NCI-H526 (cell line): ENCODE results near the gene DMGDH.
"Not testable (repeated sequence)": the region's sequence is repeated elsewhere in the genome, so short reads cannot be mapped to it uniquely, and the experiment has no call there.

ENCODE experiments used
- DNase-seq, 2 experiments: peaks; one replicate each; lab custom pipeline; 2025; lab: John Stamatoyannopoulos, UW

Gene DMGDH

GRCh38 chr5:79011219-79011836, 58.1 kb downstream of the DMGDH start:
- DNase-seq: no peak

- no peak for DNase-seq
These were observed 61.1 kb downstream of the DMGDH start for GRCh38 chr5:79008362-79008761.

DNA sequence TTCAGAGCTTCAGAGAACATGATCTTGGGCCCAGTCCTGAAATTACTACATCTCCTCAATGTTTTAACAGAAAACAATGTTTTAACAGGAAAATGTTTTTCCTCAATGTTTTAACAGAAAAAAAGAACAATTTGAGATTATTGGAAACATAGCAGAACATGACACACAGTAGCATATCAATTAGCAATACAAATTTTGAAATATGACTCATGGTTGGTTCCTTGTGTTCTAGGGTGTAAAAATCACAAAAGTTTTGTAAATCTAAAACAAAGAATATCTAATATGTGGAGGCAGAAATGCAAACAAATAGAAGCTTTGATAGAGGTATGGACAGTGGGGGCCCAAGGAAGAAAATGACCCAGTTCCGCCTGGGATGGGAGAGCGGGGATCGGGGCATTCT, 61.6 kb downstream of the DMGDH start:
- DNase-seq: no peak

GRCh38 chr5:79005936-79006631, 63.4 kb downstream of the DMGDH start:
- DNase-seq: no peak

DNA sequence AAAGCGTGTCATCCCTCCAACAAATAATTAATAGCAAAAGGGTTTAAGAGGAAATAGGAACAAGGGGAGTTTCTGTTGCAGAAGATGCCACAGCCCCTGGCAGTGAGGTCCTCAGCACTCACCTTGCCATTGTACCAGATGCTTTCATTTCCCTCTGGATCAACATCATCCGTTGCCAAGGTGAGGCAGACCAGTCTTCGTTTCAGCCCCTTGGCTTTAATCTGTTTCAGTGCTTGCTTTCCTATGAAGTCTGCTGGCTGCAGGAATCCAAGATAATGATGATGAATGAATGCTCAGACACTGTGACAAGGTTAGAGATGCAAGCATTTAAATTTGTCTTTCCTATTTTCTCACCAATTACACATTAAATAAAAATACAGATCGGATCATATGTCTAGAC, 64.3 kb downstream of the DMGDH start:
- no peak for DNase-seq

DNA sequence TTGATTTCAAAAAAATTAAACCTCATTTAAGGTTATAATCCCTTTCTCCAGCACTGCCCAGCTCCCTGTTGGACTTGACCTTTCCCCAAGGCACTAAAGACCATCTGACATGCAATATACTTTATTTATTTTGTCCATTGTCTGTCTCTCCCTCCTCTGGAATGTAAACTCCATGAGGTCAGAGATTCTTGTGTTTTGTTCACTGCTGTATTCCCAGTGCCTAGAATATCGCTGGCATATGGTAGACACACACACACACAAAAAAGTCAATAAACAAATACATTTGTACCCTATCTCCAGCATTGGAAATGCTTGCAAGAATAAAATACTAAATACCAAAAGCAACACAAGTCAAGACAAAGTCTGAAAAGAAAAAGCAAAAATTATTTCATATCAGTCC, 67.1 kb downstream of the DMGDH start:
- no peak for DNase-seq

- no peak for DNase-seq
These were observed 68.0 kb downstream of the DMGDH start for GRCh38 chr5:79001471-79001870.

GRCh38 chr5:78997090-78997489, 72.4 kb downstream of the DMGDH start:
- no peak for DNase-seq

DNA sequence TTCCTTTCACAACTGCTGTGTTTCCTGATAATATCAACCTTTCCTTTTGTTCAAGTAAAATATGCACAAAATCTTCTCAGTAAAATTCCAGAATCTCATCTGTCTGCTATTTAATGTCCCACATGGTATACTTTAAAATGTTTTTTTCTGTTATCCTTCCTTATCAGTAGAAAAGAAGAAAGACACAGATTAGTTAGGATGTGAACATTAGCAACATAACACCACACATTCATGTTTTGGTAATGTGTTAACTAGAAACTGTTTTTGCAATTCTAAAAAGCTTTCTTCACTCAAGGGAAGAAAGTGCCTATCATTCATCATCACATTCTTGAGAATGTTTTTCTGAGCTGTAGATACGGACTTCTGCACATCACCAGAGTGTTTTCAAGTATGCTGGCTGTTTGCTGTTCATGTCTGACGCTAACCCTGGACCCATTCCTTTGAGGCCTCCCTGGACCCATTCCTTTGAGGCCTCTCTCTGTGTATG, 73.9 kb downstream of the DMGDH start:
- DNase-seq: no peak

GRCh38 chr5:78993165-78993564, 76.3 kb downstream of the DMGDH start:
- no peak for DNase-seq

DNA sequence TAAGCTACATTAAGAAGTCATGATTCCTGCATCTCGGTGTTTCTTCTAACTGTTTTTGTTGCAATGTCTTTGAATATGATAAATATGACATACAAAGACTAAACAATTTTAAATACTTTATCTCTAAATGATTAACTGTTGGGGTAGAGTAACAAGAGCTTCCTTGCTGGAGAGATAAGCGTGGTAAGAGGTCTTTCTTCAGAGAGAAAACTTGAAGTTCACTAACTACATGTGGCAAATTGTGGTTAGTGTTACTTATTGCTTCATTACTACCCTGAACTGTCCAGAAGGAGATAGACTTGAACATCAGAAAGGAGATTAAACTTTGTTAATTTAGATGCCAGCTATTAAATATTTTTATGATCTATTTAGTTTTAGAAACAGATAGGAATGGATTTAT, 77.3 kb downstream of the DMGDH start:
- no peak for DNase-seq

- no peak for DNase-seq
These were observed 80.4 kb downstream of the DMGDH start for GRCh38 chr5:78989080-78989479.

- peak in 1 of 2 experiments; percentile 30 for DNase-seq
These were observed 83.7 kb downstream of the DMGDH start for GRCh38 chr5:78985725-78986223.

- DNase-seq: peak; percentile 42 to 71
These were observed 84.3 kb downstream of the DMGDH start, which contains the start of gene ARSB for GRCh38 chr5:78985116-78985724. TSS of gene ARSB (minus strand) at chr5:78985310. CDS start at chr5:78985248, 62 bp downstream.

- DNase-seq: peak; percentile 63 to 92
These were observed 84.9 kb downstream of the DMGDH start for GRCh38 chr5:78984439-78985115.

- peak; percentile 30 to 44 for DNase-seq
These were observed 85.7 kb downstream of the DMGDH start for GRCh38 chr5:78983601-78984438.

DNA sequence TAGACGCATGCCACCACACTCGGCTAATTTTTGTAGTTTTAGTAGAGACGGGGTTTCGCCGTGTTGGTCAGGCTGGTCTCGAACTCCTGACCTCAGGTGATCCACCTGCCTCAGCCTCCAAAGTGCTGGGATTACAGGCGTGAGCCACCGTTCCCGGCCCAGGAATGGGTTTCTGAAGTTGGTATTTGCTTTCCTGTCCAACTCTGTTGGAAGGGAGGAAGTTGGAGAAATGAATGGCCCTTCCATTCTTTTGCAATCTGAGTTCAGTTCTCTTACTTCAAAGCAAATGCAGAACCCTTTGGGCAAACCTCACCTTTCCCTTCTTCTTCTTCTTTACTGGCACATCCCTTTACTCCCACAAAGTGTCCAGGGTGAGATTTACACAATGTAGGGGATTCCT, 86.3 kb downstream of the DMGDH start:
- not testable (repeated sequence) for DNase-seq

GRCh38 chr5:78979909-78980308, 89.6 kb downstream of the DMGDH start:
- no peak for DNase-seq

DNA sequence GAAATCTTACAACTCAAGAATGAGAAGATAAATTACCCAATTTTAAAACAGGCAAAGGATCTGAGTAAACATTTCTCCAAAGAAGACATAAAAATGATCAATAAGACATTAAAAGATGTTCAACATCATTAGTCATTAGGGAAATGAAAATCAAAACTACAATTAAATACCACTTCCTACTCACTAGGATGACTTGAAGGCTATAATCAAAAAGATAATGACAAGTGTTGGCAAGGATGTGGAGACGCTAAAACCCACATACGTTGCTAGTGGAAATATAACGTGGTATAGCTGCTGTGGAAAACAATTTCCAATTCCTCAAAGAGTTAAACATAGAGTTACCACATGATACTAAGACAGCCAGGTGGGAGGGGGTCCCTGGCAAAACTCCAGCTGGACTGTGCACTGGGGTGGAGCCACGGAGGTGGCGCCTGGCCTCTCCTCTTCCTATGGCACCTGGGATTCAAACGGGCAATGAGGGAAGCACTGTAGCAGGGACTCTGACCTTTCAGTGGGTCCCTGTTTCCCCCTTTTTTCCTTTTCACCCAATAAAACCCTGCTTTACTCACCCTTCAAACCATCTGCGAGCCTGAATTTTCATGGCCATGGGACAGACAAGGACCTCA, 90.2 kb downstream of the DMGDH start:
- DNase-seq: no peak

- no peak for DNase-seq
These were observed 94.4 kb downstream of the DMGDH start for GRCh38 chr5:78975035-78975434.

DNA sequence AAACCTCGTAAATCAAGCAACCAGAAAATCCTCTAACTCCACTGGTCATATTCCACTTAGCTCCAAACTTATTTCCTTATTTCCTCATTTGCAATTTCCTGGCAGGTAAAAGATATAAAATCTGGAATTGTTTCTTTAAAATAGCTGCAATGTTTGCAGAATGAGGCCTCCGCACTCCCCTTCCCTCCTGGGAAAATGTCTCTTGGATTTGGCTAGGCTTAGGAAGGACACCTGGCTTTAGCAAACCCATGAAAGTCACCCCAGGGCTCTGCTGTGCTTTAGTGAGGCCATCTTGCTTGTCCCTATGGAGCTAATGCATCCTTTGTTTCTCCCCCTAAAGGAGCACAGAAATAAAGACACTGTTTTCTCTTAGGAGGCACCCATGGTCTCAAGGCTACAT, 94.9 kb downstream of the DMGDH start:
- no peak for DNase-seq
